ENCODE results near the gene SLC6A18. TPM values are rescaled to one million over a fixed set of nuclear protein-coding genes. Genes with fewer than 3 reads are reported as not detected.

The SLC6A18 gene
- total and polyA plus RNA-seq, 2 donors (not counting 1 experiment from before 2014, with no cell fraction given), result not detected

GRCh38 chr5:1222621-1223277 lies 2.4 kb upstream of the SLC6A18 start:
- H3K27me3 ChIP-seq (ENCODE audit: control insufficient read depth, insufficient read depth, low read length), result no peaks in the 10 kb centered on the region
- H4K20me1 ChIP-seq (ENCODE audit: control insufficient read depth, extremely low read depth, insufficient read depth, low read length), result no peaks in the 10 kb centered on the region
- no peak overlapping the region for H3K27ac ChIP-seq (ENCODE audit: insufficient read depth, low read length)
- no peak for TF ChIP-seq CTCF (conservative IDR thresholded peaks at IDR 0.05 in 1 of 2, IDR thresholded peaks at IDR 0.05 in 1 of 2; ENCODE audit: low read depth in 1 of 2, low read length in 2 of 2)
- TF ChIP-seq EZH2 (IDR thresholded peaks at IDR 0.05; ENCODE audit: low read length, missing control alignments), result no peak
- H2AFZ ChIP-seq (ENCODE audit: low read length), result no peak overlapping the region
- no peak overlapping the region for H3K4me2 ChIP-seq (ENCODE audit: extremely low read depth, insufficient read depth, low read length)
- no peaks in the 10 kb centered on the region for H3K79me2 ChIP-seq (ENCODE audit: control insufficient read depth, insufficient read depth, low read length)
- no peak overlapping the region for H3K9ac ChIP-seq (ENCODE audit: insufficient read depth, low read length)
- H3K36me3 ChIP-seq (ENCODE audit: control insufficient read depth, insufficient read depth, low read length), result no peaks in the 10 kb centered on the region
- no peak overlapping the region for H3K4me3 ChIP-seq (replicated peaks in 1 of 4; ENCODE audit: control extremely low read depth in 1 of 4, insufficient read depth in 1 of 4, low read depth in 3 of 4, low read length in 4 of 4)
- no peak for DNase-seq (ENCODE audit: low read depth in 2 of 2)
- H3K9me3 ChIP-seq (ENCODE audit: control insufficient read depth, insufficient read depth, low read depth, low read length), result peaks cover 7% of the 10 kb centered on the region
- H3K4me1 ChIP-seq (ENCODE audit: control insufficient read depth, extremely low read depth, insufficient read depth, low read length), result no peaks in the 10 kb centered on the region

- Histone ChIP-seq H3K4me2 (ENCODE audit: extremely low read depth, insufficient read depth, low read length) (no peak overlapping the region), H3K27ac (ENCODE audit: insufficient read depth, low read length) (no peak overlapping the region), H3K36me3 (ENCODE audit: control insufficient read depth, insufficient read depth, low read length) (no peaks in the 10 kb centered on the region), H3K9ac (ENCODE audit: insufficient read depth, low read length) (no peak overlapping the region), H2AFZ (ENCODE audit: low read length) (no peak overlapping the region), H4K20me1 (ENCODE audit: control insufficient read depth, extremely low read depth, insufficient read depth, low read length) (no peaks in the 10 kb centered on the region), H3K9me3 (ENCODE audit: control insufficient read depth, insufficient read depth, low read depth, low read length) (peaks cover 7% of the 10 kb centered on the region), H3K27me3 (ENCODE audit: control insufficient read depth, insufficient read depth, low read length) (no peaks in the 10 kb centered on the region), H3K4me1 (ENCODE audit: control insufficient read depth, extremely low read depth, insufficient read depth, low read length) (no peaks in the 10 kb centered on the region), H3K4me3 (replicated peaks in 1 of 4; ENCODE audit: control extremely low read depth in 1 of 4, insufficient read depth in 1 of 4, low read depth in 3 of 4, low read length in 4 of 4) (no peak overlapping the region), H3K79me2 (ENCODE audit: control insufficient read depth, insufficient read depth, low read length) (no peaks in the 10 kb centered on the region)
- DNase-seq (ENCODE audit: low read depth in 2 of 2), result no peak
- TF ChIP-seq CTCF (conservative IDR thresholded peaks at IDR 0.05 in 1 of 2, IDR thresholded peaks at IDR 0.05 in 1 of 2; ENCODE audit: low read depth in 1 of 2, low read length in 2 of 2), result no peak
Measured at GRCh38 chr5:1223278-1223670, 1.9 kb upstream of the SLC6A18 start.

- Histone ChIP-seq H3K4me2 (ENCODE audit: extremely low read depth, insufficient read depth, low read length) (no peak overlapping the region), H3K4me3 (replicated peaks in 1 of 4; ENCODE audit: control extremely low read depth in 1 of 4, insufficient read depth in 1 of 4, low read depth in 3 of 4, low read length in 4 of 4) (no peak overlapping the region), H3K27me3 (ENCODE audit: control insufficient read depth, insufficient read depth, low read length) (no peaks in the 10 kb centered on the region), H3K4me1 (ENCODE audit: control insufficient read depth, extremely low read depth, insufficient read depth, low read length) (no peaks in the 10 kb centered on the region), H3K79me2 (ENCODE audit: control insufficient read depth, insufficient read depth, low read length) (no peaks in the 10 kb centered on the region), H3K9me3 (ENCODE audit: control insufficient read depth, insufficient read depth, low read depth, low read length) (peaks cover 7% of the 10 kb centered on the region), H2AFZ (ENCODE audit: low read length) (no peak overlapping the region), H4K20me1 (ENCODE audit: control insufficient read depth, extremely low read depth, insufficient read depth, low read length) (no peaks in the 10 kb centered on the region), H3K9ac (ENCODE audit: insufficient read depth, low read length) (no peak overlapping the region), H3K27ac (ENCODE audit: insufficient read depth, low read length) (no peak overlapping the region), H3K36me3 (ENCODE audit: control insufficient read depth, insufficient read depth, low read length) (no peaks in the 10 kb centered on the region)
- TF ChIP-seq CTCF (conservative IDR thresholded peaks at IDR 0.05 in 1 of 2, IDR thresholded peaks at IDR 0.05 in 1 of 2; ENCODE audit: low read depth in 1 of 2, low read length in 2 of 2), result no peak
- TF ChIP-seq EZH2 (IDR thresholded peaks at IDR 0.05; ENCODE audit: low read length, missing control alignments), result no peak
- DNase-seq (ENCODE audit: low read depth in 2 of 2), result no peak
Measured at GRCh38 chr5:1224631-1225030, 550 bp upstream of the SLC6A18 start.

Measured in fibroblast of lung (primary cell).